Central memory CD4-positive, alpha-beta T cell (primary cell): ENCODE measurements around the gene KLB.
A peak's percentile ranks its signal among the peaks of the same experiment; 100 is the strongest.
"Not testable (repeated sequence)": the region's sequence is repeated elsewhere in the genome, so short reads cannot be mapped to it uniquely, and the experiment has no call there.

Experiments
- DNase-seq: peaks from one replicate; pipeline ENCODE4 v3.0.0; 2022

The KLB gene

DNA sequence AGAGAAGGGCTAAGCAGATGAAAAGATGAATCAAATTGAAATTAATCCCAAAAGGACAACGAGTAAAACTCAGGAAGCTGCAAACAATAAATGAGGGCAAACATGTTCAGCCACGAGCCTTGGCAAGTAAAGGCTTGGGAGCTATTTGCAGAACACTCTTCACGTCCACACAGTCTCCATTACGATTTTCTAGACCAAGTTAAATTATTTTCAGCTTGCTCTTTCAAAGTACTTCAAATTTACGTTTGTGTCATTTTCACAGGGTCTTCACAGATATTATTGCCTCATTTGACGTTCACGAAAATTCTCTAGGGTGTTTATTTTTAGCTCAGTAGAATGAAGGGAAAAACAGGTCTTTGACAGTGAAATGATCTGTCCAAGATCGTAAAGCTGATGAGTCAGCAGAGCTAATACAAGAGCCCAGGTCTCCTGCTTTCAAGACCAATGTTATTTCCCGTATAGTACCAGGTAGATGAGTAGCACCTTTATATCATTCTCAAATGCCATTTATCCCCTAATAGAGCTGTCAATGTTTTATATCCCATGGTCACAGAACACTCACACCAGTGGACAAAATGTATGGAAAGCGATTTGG, 20.9 kb downstream of the KLB start:
- no peak for DNase-seq

GRCh38 chr4:39429476-39430334, 23.0 kb downstream of the KLB start:
- no peak for DNase-seq

- DNase-seq, result no peak
Measured at GRCh38 chr4:39433878-39434492, 27.3 kb downstream of the KLB start.

DNA sequence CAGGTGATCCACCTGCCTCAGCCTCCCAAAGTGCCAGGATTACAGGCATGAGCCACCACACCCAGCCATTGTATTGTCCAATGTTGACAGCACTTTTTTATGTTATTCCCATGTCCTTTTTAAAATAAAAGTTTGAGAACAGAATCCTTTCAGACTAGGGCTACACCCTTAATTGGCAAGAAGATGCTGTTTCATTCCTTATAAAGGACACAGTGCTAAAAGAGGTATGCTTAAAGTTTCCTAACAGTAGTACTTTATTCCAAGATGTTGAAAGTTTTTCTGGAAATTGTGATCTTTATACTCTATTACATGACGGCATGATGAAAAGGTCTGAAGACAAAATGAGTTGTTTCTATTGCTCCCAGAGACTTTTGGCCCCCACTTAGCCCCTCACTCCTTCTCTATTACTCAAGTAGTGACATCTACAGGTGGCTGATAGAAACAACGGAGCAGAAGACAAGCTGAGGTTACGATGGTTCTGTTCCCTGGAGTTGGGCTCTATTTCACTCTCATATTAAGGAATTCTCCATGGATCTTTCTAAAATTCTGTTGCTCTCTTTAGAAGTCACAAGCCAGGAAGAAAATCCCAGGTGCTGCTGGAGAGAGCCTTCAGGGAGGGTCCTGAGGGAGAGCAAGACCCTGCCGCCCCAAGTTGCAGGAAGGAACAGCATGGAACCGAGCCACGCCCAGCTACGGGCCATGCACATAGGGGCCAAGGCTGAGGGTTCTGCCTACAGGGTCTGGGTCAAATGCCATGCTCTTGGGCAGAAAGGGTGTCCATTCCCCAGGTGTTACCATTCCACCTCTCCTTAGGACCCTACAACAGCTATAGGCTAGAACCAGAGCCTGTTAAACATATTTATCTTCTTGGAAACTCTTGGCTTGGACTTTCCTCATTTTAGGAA, 29.2 kb downstream of the KLB start:
- no peak for DNase-seq

GRCh38 chr4:39441593-39441992, 34.9 kb downstream of the KLB start:
- no peak for DNase-seq

- DNase-seq, result no peak
Measured at GRCh38 chr4:39442998-39443397, 36.3 kb downstream of the KLB start.

DNA sequence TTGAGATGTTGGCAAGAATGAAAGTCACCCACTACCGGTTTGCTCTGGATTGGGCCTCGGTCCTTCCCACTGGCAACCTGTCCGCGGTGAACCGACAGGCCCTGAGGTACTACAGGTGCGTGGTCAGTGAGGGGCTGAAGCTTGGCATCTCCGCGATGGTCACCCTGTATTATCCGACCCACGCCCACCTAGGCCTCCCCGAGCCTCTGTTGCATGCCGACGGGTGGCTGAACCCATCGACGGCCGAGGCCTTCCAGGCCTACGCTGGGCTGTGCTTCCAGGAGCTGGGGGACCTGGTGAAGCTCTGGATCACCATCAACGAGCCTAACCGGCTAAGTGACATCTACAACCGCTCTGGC, 39.7 kb downstream of the KLB start:
- DNase-seq, result no peak

DNA sequence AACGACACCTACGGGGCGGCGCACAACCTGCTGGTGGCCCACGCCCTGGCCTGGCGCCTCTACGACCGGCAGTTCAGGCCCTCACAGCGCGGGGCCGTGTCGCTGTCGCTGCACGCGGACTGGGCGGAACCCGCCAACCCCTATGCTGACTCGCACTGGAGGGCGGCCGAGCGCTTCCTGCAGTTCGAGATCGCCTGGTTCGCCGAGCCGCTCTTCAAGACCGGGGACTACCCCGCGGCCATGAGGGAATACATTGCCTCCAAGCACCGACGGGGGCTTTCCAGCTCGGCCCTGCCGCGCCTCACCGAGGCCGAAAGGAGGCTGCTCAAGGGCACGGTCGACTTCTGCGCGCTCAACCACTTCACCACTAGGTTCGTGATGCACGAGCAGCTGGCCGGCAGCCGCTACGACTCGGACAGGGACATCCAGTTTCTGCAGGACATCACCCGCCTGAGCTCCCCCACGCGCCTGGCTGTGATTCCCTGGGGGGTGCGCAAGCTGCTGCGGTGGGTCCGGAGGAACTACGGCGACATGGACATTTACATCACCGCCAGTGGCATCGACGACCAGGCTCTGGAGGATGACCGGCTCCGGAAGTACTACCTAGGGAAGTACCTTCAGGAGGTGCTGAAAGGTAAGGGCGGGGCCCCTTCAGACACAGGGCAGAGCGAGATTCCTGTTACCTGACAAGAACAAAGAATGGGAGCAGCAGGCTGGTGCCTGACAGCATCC, 40.3 kb downstream of the KLB start:
- peak; percentile 35 for DNase-seq

GRCh38 chr4:39450618-39451017, 43.9 kb downstream of the KLB start:
- DNase-seq, result no peak

DNA sequence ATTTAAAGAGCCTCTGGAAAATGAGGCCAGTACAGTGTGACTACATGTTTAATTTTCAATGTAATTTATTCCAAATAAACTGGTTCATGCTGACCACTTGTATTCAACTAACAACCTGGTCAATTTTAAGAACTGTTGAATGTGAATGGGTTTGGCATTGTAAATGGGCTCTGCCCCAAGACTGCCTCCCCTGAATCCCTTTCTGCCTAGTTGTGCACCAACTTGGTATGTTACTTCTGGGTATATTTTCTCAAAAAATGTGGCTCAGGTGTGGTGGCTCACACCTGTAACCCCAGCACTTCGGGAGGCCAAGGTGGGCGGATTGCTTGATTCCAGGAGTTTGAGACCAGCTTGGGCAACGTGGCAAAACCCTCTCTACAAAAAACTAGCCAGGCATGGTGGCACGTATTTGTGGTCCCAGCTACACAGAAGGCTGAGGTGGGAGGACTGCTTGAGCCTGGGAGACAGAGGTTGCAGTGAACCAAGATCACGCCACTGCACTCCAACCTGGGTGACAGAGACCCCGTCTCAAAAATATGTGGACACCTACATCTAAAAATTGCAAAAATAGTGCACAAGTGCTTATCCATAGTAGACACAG, 44.8 kb downstream of the KLB start:
- DNase-seq, result no peak

DNA sequence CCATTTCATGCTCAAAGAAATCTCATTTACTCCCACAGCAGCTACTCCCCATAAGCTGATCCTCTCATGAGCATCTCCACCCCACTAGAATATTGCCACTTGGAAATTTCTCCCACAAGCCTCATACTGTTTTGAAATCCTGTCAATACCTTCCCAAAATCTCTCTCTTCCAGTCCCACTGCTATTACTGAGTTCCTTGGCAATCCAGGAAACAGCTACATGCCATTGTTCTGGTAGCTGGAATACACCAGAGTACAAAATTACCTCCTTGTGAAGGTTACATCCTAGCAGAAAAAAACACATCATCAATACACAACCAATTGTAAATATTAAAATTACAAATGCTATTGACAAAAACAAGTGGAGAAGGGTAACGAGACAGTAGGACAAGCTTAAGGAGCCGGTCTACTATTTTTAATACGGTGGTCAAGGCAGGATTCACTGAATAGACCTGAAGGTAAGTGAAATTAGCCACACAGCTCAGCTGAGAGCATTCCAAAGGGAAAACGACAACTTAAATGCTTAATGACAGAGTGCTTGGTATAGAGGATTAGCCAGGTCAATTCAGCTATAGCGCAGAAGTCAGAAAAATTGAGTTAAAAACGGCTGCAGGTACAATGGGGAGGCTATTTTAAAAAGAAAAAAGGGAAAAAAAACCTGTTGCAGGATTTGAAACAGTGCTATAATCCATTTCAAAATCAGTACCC, 45.6 kb downstream of the KLB start:
- no peak for DNase-seq

DNA sequence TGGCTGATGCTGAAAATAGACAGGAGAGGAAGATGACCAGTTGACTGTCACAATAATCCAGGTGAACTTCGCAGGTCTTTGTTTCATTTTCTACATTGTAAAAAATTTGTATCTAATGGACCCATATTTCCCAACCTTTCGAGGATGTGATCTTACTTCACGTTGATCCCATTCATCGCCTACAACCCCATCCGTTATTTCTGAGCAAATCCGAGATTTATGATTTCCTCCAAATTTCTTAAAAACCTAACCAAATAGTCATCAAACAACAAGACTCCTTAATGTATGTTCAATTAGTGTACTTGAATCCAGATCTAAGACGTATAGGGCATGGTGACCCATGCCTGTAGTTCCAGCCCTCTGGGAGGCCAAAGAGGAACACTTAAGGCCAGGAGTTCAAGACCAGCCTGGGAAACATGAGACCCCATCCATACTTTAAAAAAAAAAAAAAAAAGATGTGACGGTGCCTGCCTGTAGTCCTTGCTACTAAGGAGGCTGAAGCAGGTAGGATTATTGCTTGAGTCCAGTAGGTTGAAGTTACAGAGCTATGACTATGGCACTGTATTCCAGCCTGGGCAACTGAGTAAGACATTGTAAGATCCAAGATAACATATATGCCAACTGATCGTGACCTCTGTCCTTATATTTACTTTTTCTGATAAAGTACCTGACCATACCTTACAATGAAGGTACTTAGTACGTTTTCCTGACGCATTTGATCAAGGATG, 46.3 kb downstream of the KLB start:
- no peak for DNase-seq

DNA sequence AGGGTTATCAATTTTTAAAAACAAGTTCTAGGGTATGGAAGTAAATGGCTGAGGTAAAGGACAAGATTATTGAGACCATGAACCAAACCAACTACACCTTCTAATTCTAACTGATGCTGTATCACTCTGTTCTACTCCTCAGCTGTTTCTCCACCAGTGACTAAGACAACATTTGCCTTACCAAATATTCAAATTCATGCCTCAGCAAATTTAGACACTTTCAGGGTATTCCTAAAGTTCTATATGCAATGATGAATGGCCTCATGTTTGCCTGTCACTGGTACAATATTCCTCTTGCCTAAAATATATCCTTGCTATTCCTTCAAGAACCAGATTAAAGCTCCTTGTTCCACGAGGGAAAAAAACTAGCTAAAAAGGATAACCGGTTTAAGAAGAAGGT, 47.0 kb downstream of the KLB start:
- no peak for DNase-seq

DNA sequence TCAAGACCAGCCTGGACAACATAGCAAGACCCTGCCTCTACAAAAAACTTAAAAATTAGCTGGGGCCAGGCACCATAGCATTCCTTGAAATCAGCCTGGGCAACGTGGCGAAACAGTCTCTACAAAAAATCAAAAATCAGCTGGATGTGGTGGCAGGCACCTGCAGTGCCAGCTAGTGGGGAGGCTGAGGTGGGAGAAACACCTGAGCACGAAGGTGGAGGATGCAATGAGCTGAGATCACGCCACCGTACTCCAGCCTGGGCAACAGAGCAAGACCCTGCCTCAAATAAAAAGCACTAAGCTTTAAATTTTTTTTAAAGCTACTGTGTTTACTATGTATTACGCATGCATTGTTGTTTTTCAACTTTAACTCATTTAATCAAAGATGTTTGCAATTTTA, 48.8 kb downstream of the KLB start:
- no peak for DNase-seq

GRCh38 chr4:39456946-39457763, 50.4 kb downstream of the KLB start:
- DNase-seq, result no peak

- DNase-seq, result not testable (repeated sequence)
Measured at GRCh38 chr4:39458161-39458504, 51.4 kb downstream of the KLB start.

- peak; percentile 94 for DNase-seq
Measured at GRCh38 chr4:39458505-39459300, 52.0 kb downstream of the KLB start, which contains the start of the genes LIAS and RPL9. LIAS (plus strand) TSS chr4:39459056; CDS start chr4:39459118, 62 bp downstream. RPL9 (minus strand) TSS chr4:39458922; CDS start chr4:39458439, 483 bp downstream.

GRCh38 chr4:39464886-39465501, 58.3 kb downstream of the KLB start:
- no peak for DNase-seq
